Activated B cell treated with CpG ODN at 0.5 μM for 24 hours (primary cell): ENCODE measurements around the gene PRKCE. TPM values are rescaled to one million over a fixed set of nuclear protein-coding genes. Genes with fewer than 3 reads are reported as not detected.
"Not testable (repeated sequence)": the region's sequence is repeated elsewhere in the genome, so short reads cannot be mapped to it uniquely, and the experiment has no call there.

Experiments
- ATAC-seq: fragments of 200-7000 bp; cut with Tn5 transposase; one replicate; pipeline ENCODE4 v1.10.0; 2021; ENCODE audit warnings: low read depth, mild to moderate bottlenecking, moderate library complexity
- CTCF ChIA-PET: fragments of 350-600 bp; sonication (Branson Sonifier 250); formaldehyde crosslinking; loops from one replicate; lab custom pipeline; 2021; ENCODE audit warnings: antibody characterized with exemption; lab: Charles Lee
- POLR2A ChIA-PET: fragments of 350-600 bp; sonication (Branson Sonifier 250); formaldehyde crosslinking; loops from one replicate; lab custom pipeline; 2021; ENCODE audit warnings: antibody characterized with exemption; lab: Charles Lee
- DNase-seq: peaks from one replicate; pipeline ENCODE4 v3.0.0; 2022
- H3K27ac Mint-ChIP-seq: one replicate; pipeline ENCODE4 v1.8.0; 2020; ENCODE audit warnings: mixed read lengths
- H3K27me3 Mint-ChIP-seq: one replicate; pipeline ENCODE4 v1.8.0; 2021; ENCODE audit warnings: mixed read lengths
- H3K36me3 Mint-ChIP-seq: one replicate; pipeline ENCODE4 v1.8.0; 2021; ENCODE audit warnings: low read depth, mixed read lengths
- H3K4me1 Mint-ChIP-seq: one replicate; pipeline ENCODE4 v1.8.0; 2021; ENCODE audit warnings: mixed read lengths
- H3K4me3 Mint-ChIP-seq: one replicate; pipeline ENCODE4 v1.8.0; 2020; ENCODE audit warnings: mild to moderate bottlenecking, mixed read lengths
- H3K9me3 Mint-ChIP-seq: one replicate; pipeline ENCODE4 v1.8.0; 2020; ENCODE audit warnings: mixed read lengths
- intact Hi-C: fragments of 100-400 bp; cut with micrococcal nuclease; formaldehyde crosslinking; loops from one replicate; pipeline ENCODE4 v1.15.1; 2024
- total RNA-seq: library from RNA; stranded (reverse); gene quantifications from 2 replicates; pipeline ENCODE4 v1.2.3, GENCODE V29; 2022
- TF ChIP-seq, protein P1 (sequence below): fragments of 200-600 bp; IDR thresholded peaks from one replicate; pipeline ENCODE4 v1.8.0; 2022; ENCODE audit warnings: antibody characterized with exemption, mild to moderate bottlenecking

PRKCE gene
- total RNA-seq, 1 donor from 2014 or later = 53.8 TPM

DNA sequence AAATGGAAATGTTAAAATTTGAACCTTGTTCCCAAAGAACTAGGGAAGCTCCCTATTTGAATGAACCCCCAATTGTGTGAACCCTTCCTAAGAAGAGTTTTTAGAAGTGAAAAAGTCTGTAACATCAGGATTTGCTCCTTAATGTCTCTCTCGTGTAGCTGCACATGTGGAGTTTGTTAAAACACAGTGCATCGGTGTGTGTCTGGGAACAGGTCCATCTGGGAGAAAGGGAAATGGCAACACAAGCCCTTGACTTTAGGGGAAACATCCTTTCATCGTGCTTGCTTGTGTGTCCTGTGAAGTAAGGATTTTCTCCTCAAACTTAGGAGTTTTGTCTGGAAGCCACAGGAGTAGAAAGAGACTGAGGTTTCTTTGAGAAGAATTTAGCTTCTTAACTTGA is 203.9 kb downstream of the PRKCE start:
- H3K4me3 Mint-ChIP-seq = no peak overlapping the region
- H3K27me3 Mint-ChIP-seq = no peaks in the 10 kb centered on the region
- ChIA-PET CTCF (no interaction called here), POLR2A (interaction anchor here (0.9 kb wide), 1 partner anchor 205 kb away, joined by 5 read pairs; no protein-coding TSS in a partner anchor)
- peaks cover 16% of the 10 kb centered on the region for H3K36me3 Mint-ChIP-seq
- H3K27ac Mint-ChIP-seq = no peak overlapping the region
- intact Hi-C loops = no loop called here
- ATAC-seq (no peak), DNase-seq (no peak)
- H3K4me1 Mint-ChIP-seq = peaks cover 58% of the 10 kb centered on the region
- TF ChIP-seq, protein P1, sequence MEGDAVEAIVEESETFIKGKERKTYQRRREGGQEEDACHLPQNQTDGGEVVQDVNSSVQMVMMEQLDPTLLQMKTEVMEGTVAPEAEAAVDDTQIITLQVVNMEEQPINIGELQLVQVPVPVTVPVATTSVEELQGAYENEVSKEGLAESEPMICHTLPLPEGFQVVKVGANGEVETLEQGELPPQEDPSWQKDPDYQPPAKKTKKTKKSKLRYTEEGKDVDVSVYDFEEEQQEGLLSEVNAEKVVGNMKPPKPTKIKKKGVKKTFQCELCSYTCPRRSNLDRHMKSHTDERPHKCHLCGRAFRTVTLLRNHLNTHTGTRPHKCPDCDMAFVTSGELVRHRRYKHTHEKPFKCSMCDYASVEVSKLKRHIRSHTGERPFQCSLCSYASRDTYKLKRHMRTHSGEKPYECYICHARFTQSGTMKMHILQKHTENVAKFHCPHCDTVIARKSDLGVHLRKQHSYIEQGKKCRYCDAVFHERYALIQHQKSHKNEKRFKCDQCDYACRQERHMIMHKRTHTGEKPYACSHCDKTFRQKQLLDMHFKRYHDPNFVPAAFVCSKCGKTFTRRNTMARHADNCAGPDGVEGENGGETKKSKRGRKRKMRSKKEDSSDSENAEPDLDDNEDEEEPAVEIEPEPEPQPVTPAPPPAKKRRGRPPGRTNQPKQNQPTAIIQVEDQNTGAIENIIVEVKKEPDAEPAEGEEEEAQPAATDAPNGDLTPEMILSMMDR = no peak
- no peaks in the 10 kb centered on the region for H3K9me3 Mint-ChIP-seq

DNA sequence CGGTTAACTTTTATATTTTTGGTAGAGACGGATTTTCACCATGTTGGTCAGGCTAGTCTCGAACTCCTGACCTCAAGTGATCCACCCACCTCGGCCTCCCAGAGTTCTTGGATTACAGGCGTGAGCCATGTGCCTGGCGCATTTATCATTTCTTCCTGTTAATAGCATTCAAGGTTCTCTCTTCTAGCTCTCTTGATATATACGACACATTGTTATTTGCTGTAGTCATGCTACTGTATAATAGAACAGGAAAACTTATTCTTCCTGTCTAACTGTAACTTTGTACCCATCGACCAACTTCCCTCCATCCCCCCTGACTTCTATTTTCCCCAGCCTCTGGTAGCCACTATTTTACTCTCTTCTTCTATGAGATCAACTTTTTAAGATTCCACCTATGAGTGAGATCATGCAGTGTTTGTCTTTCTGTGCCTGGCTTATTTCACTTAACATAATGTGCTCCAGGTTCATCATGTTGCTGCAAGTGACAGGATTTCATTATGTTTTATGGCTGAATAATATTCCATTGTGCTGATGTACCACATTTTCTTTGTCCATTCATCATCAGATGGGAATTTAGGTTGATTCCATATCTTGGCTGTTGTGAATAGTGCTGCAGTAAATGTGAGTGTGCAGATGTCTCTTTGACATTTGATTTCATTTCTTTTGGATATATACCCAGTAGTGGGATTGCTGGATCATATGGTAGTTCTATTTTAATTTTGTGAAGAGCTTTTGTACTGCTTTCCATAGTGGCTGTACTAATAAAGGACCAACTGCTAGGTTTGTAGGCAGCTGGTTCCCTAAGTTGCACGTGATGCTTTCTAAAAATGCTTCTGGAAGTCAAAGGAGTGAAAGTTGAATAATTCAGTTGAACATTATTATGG is 205.2 kb downstream of the PRKCE start:
- ChIA-PET POLR2A (interaction anchor here (0.6 to 1.4 kb wide), 3 partner anchors 12 to 207 kb away, joined by 3 to 6 read pairs (median 3); no protein-coding TSS in a partner anchor), CTCF (no interaction called here)
- no peaks in the 10 kb centered on the region for H3K9me3 Mint-ChIP-seq
- peaks cover 55% of the 10 kb centered on the region for H3K4me1 Mint-ChIP-seq
- ATAC-seq (no peak), DNase-seq (no peak)
- intact Hi-C loops = no loop called here
- H3K27ac Mint-ChIP-seq = no peak overlapping the region
- H3K4me3 Mint-ChIP-seq = no peak overlapping the region
- peaks cover 10% of the 10 kb centered on the region for H3K36me3 Mint-ChIP-seq
- TF ChIP-seq, protein P1 = no peak
- no peaks in the 10 kb centered on the region for H3K27me3 Mint-ChIP-seq

DNA sequence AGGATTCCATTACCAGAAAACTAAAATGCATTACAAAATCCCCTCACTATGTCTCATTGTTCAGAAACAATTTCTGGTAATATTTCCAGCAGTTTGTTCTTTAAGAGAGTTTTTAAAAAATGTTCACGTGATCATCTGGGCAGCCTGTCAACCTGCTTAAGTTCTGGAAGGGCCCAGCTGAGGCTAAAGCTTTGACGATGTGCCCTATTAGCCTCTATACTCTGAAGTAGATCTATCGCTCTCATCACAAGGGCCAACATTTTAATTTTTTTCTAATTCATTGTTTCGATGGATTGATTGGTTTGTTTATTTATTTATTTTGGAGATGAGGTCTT is 205.8 kb downstream of the PRKCE start:
- ATAC-seq (no peak), DNase-seq (no peak)
- Mint-ChIP-seq H3K4me3 (no peak overlapping the region), H3K36me3 (peaks cover 4% of the 10 kb centered on the region), H3K27me3 (no peaks in the 10 kb centered on the region), H3K27ac (no peak overlapping the region), H3K4me1 (peaks cover 49% of the 10 kb centered on the region), H3K9me3 (no peaks in the 10 kb centered on the region)
- TF ChIP-seq, protein P1 = no peak
- ChIA-PET CTCF (no interaction called here), POLR2A (interaction anchor here (1.0 to 1.4 kb wide), 3 partner anchors 21 to 207 kb away, joined by 3 to 6 read pairs (median 3); no protein-coding TSS in a partner anchor)
- intact Hi-C loops = no loop called here

DNA sequence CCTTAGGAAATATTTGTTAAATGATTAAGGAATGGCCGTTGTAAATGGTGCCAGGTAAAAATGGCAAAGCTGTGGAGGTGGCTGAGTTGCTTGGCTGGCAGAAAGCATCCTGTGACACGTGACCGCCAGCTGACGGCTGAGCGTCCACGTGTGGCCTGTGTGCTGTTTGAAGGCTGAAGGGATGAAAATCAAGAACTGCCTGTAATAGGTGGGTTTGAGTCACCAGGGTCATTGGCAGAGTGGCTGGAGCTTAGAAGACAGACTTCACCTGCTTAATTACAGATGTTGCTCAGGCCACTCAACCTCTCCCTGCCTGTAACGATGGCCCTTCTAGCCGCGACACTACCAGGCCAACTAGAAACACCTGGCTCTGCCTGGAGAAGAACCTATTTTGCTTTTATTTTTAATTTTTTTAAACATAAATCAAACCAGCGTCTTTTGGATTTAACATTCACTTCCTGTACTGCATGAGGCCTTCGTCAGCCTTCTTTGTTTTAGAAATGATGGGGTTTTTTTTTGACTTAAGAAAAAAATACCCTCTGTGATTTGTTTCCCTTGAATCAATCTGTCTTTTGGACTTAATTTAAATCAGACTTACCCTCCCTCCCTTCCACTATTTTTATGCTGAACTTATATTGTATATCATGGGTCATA is 206.5 kb downstream of the PRKCE start:
- H3K4me1 Mint-ChIP-seq = peaks cover 41% of the 10 kb centered on the region
- no peaks in the 10 kb centered on the region for H3K9me3 Mint-ChIP-seq
- DNase-seq = no peak
- intact Hi-C loops = no loop called here
- ATAC-seq = peak; percentile 74
- H3K27ac Mint-ChIP-seq = peak overlapping the region; percentile 80
- TF ChIP-seq, protein P1 = no peak
- ChIA-PET POLR2A (interaction anchor here (0.5 to 1.4 kb wide), 8 partner anchors 21 to 208 kb away, joined by 3 to 6 read pairs (median 3); no protein-coding TSS in a partner anchor), CTCF (interaction anchor here (1.1 kb wide), 1 partner anchor 14 kb away, joined by 3 read pairs; no protein-coding TSS in a partner anchor)
- peak overlapping the region; percentile 24 for H3K4me3 Mint-ChIP-seq
- no peaks in the 10 kb centered on the region for H3K36me3 Mint-ChIP-seq
- no peaks in the 10 kb centered on the region for H3K27me3 Mint-ChIP-seq

DNA sequence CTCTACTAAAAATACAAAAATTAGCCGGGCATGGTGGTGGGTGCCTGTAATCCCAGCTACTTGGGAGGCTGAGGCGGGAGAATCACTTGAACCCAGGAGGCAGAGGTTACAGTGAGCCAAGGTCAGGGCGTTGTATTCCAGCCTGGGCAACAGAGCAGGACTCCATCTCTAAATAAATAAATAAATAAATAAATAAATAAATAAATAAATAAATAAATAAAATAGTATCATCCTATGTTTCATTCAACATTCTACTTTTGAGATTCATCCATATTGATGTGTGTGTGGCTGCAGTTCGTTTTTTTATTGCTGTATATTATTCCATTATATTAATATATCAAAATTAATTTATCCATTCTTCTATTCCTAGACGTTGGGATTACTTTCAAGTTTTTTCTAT is 207.4 kb downstream of the PRKCE start:
- H3K27me3 Mint-ChIP-seq, H3K4me3 Mint-ChIP-seq, intact Hi-C loops, H3K9me3 Mint-ChIP-seq, H3K27ac Mint-ChIP-seq, CTCF ChIA-PET, ATAC-seq, H3K36me3 Mint-ChIP-seq, DNase-seq: not testable (repeated sequence)
- POLR2A ChIA-PET = interaction anchor here (0.5 to 1.3 kb wide), 3 partner anchors 24 to 130 kb away, joined by 3 to 4 read pairs (median 3); no protein-coding TSS in a partner anchor
- peaks cover 40% of the 10 kb centered on the region for H3K4me1 Mint-ChIP-seq
